WI38 (cell line): ENCODE measurements around the gene RRM2.

ENCODE experiments used
- H3K4me3 ChIP-seq: 2 replicates; pipeline ENCODE4 v1.5.1; 2011; ENCODE audit warnings: low read depth, mild to moderate bottlenecking, control low read depth, low read length
- CTCF ChIP-seq: IDR thresholded peaks from 2 replicates; pipeline ENCODE4 v1.5.1; 2012; ENCODE audit warnings: low read depth, mild to moderate bottlenecking, control low read depth, low read length

RRM2 gene

GRCh38 chr2:10123281-10123680 is 742 bp downstream of the RRM2 start:
- H3K4me3 ChIP-seq: peak overlapping the region; percentile 82
- no peak for TF ChIP-seq CTCF

GRCh38 chr2:10124538-10125045 is 2.1 kb downstream of the RRM2 start:
- no peak for TF ChIP-seq CTCF

GRCh38 chr2:10125842-10126631 is 3.5 kb downstream of the RRM2 start:
- TF ChIP-seq CTCF: no peak
- H3K4me3 ChIP-seq: no peak overlapping the region

More at GRCh38 chr2:10124538-10125045, 2.1 kb downstream of the RRM2 start:
- H3K4me3 ChIP-seq: peak overlapping the region; percentile 82

GRCh38 chr2:10126632-10127026 is 4.1 kb downstream of the RRM2 start:
- no peak for TF ChIP-seq CTCF

GRCh38 chr2:10128420-10128819 is 5.9 kb downstream of the RRM2 start:
- no peak for TF ChIP-seq CTCF
- H3K4me3 ChIP-seq: no peak overlapping the region

More at GRCh38 chr2:10126632-10127026, 4.1 kb downstream of the RRM2 start:
- H3K4me3 ChIP-seq: no peak overlapping the region

- TF ChIP-seq CTCF: no peak
- no peak overlapping the region for H3K4me3 ChIP-seq
Observed at GRCh38 chr2:10129490-10129889, 7.0 kb downstream of the RRM2 start.

- TF ChIP-seq CTCF: no peak
- H3K4me3 ChIP-seq: no peak overlapping the region
Observed at GRCh38 chr2:10132043-10132575, 9.6 kb downstream of the RRM2 start.
